ENCODE results near the gene S100A4. TPM values are rescaled to one million over a fixed set of nuclear protein-coding genes. Genes with fewer than 3 reads are reported as not detected.

S100A4 gene
- polyA plus RNA-seq, 1 donor from 2014 or later: not detected

DNA sequence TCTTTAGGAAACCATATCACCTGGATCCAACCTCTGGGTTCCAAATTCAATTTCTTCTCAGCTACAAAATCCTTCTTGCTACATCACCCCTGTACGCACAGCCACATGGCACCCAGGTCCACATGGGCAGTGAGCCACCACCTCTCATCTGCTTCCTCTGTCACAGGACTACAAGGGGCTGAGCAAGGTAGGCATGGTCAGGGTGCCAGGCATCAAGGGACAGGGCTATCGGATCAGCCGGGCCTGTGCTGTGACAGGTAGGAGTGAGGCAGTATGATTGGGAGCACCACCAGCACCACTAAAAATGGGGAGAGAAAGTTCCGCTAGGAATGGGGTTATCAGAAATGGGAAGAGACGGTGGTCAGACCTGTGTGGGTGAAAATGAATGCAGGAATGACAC is 39.2 kb downstream of the S100A4 start (continued):
- TF ChIP-seq EZH2 (IDR thresholded peaks at IDR 0.05; ENCODE audit: borderline replicate concordance, insufficient read depth, low read length, poor library complexity, severe bottlenecking) (no peak), TAF1 (IDR thresholded peaks at IDR 0.05; ENCODE audit: low read depth) (no peak), MXI1 (conservative IDR thresholded peaks at IDR 0.05; ENCODE audit: poor library complexity, severe bottlenecking) (no peak)

DNA sequence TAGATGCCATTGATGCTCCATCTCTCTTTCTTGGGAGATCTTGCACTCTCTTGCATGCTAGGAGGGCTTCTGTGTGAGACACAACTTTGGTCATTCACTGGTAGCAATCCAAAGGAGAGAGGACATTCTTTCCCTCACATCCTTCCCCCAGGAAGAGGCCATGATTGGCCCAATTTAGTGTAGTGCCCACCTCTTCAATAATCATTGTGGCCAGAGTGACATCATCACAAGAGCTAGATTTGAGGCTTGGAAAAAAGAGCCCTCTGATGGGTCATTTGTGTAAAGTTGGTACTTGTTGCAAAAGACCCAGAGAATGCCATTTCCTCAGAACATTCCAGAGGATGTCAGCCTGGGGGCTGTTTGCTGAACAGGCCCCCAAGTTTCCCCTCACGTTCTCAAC is 40.0 kb downstream of the S100A4 start:
- no peak overlapping the region for H3K27ac ChIP-seq (ENCODE audit: low read length)
- H3K9ac ChIP-seq (ENCODE audit: low read length): no peak overlapping the region
- no peaks in the 10 kb centered on the region for H4K20me1 ChIP-seq (ENCODE audit: insufficient read depth)

DNA sequence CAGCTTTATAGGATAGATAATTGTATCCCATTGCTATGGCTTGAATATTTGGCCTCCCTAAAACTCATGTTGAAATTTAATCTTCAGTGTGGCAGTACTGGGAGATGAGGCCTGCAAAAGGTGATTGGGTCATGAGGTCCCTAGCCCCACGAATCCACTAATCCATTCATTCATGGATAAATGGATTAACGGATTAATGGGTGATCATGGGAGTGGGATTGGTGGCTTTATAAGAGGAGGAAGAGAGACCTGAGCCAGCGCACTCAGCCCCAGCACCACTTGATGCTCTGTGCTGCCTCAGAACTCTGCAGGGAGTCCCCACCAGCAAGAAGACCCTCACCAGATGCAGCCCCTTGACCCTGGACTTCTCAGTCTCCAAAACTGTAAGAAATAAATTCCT is 41.8 kb downstream of the S100A4 start:
- Histone ChIP-seq H3K9ac (ENCODE audit: low read length) (no peak overlapping the region), H4K20me1 (ENCODE audit: insufficient read depth) (no peaks in the 10 kb centered on the region), H3K4me3 (ENCODE audit: low read length) (no peak overlapping the region), H3K36me3 (ENCODE audit: insufficient read depth, low read length) (no peaks in the 10 kb centered on the region), H3K27me3 (ENCODE audit: insufficient read depth, low read depth, low read length) (no peaks in the 10 kb centered on the region), H3K27ac (ENCODE audit: low read length) (no peak overlapping the region), H3K79me2 (replicated peaks; ENCODE audit: insufficient read depth, low read length) (no peaks in the 10 kb centered on the region), H3K9me3 (ENCODE audit: low read length) (no peaks in the 10 kb centered on the region), H3K9me2 (ENCODE audit: insufficient read depth, low read length) (no peaks in the 10 kb centered on the region), H3F3A (ENCODE audit: insufficient read depth, low read length, poor library complexity, severe bottlenecking) (no peaks in the 10 kb centered on the region), H2AFZ (ENCODE audit: low read depth, low read length) (no peak overlapping the region), H3K4me2 (ENCODE audit: low read length) (no peak overlapping the region)
- no peak for TF ChIP-seq RAD21 (conservative IDR thresholded peaks at IDR 0.05)
- TF ChIP-seq SMC3 (conservative IDR thresholded peaks at IDR 0.05; ENCODE audit: poor library complexity): no peak
- TF ChIP-seq, protein P1, sequence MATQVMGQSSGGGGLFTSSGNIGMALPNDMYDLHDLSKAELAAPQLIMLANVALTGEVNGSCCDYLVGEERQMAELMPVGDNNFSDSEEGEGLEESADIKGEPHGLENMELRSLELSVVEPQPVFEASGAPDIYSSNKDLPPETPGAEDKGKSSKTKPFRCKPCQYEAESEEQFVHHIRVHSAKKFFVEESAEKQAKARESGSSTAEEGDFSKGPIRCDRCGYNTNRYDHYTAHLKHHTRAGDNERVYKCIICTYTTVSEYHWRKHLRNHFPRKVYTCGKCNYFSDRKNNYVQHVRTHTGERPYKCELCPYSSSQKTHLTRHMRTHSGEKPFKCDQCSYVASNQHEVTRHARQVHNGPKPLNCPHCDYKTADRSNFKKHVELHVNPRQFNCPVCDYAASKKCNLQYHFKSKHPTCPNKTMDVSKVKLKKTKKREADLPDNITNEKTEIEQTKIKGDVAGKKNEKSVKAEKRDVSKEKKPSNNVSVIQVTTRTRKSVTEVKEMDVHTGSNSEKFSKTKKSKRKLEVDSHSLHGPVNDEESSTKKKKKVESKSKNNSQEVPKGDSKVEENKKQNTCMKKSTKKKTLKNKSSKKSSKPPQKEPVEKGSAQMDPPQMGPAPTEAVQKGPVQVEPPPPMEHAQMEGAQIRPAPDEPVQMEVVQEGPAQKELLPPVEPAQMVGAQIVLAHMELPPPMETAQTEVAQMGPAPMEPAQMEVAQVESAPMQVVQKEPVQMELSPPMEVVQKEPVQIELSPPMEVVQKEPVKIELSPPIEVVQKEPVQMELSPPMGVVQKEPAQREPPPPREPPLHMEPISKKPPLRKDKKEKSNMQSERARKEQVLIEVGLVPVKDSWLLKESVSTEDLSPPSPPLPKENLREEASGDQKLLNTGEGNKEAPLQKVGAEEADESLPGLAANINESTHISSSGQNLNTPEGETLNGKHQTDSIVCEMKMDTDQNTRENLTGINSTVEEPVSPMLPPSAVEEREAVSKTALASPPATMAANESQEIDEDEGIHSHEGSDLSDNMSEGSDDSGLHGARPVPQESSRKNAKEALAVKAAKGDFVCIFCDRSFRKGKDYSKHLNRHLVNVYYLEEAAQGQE (IDR thresholded peaks at IDR 0.05; ENCODE audit: borderline replicate concordance): no peak
- no peak for TF ChIP-seq EZH2 (IDR thresholded peaks at IDR 0.05; ENCODE audit: borderline replicate concordance, insufficient read depth, low read length, poor library complexity, severe bottlenecking)
- no peak for TF ChIP-seq EP300 (conservative IDR thresholded peaks at IDR 0.05; ENCODE audit: poor library complexity, severe bottlenecking)
- TF ChIP-seq TAF1 (IDR thresholded peaks at IDR 0.05; ENCODE audit: low read depth): no peak
- TF ChIP-seq, protein P2, sequence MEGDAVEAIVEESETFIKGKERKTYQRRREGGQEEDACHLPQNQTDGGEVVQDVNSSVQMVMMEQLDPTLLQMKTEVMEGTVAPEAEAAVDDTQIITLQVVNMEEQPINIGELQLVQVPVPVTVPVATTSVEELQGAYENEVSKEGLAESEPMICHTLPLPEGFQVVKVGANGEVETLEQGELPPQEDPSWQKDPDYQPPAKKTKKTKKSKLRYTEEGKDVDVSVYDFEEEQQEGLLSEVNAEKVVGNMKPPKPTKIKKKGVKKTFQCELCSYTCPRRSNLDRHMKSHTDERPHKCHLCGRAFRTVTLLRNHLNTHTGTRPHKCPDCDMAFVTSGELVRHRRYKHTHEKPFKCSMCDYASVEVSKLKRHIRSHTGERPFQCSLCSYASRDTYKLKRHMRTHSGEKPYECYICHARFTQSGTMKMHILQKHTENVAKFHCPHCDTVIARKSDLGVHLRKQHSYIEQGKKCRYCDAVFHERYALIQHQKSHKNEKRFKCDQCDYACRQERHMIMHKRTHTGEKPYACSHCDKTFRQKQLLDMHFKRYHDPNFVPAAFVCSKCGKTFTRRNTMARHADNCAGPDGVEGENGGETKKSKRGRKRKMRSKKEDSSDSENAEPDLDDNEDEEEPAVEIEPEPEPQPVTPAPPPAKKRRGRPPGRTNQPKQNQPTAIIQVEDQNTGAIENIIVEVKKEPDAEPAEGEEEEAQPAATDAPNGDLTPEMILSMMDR (IDR thresholded peaks at IDR 0.05; ENCODE audit: poor library complexity, severe bottlenecking): no peak

More for the DNA sequence above, 40.0 kb downstream of the S100A4 start:
- Histone ChIP-seq H3K27me3 (ENCODE audit: insufficient read depth, low read depth, low read length) (no peaks in the 10 kb centered on the region), H3K4me3 (ENCODE audit: low read length) (no peak overlapping the region), H2AFZ (ENCODE audit: low read depth, low read length) (no peak overlapping the region), H3K79me2 (replicated peaks; ENCODE audit: insufficient read depth, low read length) (no peaks in the 10 kb centered on the region), H3K36me3 (ENCODE audit: insufficient read depth, low read length) (no peaks in the 10 kb centered on the region), H3K9me3 (ENCODE audit: low read length) (no peaks in the 10 kb centered on the region), H3K4me2 (ENCODE audit: low read length) (no peak overlapping the region), H3K9me2 (ENCODE audit: insufficient read depth, low read length) (no peaks in the 10 kb centered on the region), H3F3A (ENCODE audit: insufficient read depth, low read length, poor library complexity, severe bottlenecking) (no peaks in the 10 kb centered on the region)
- TF ChIP-seq, protein P1 (IDR thresholded peaks at IDR 0.05; ENCODE audit: borderline replicate concordance): no peak
- TF ChIP-seq MXI1 (conservative IDR thresholded peaks at IDR 0.05; ENCODE audit: poor library complexity, severe bottlenecking) (no peak), TAF1 (IDR thresholded peaks at IDR 0.05; ENCODE audit: low read depth) (no peak), EP300 (conservative IDR thresholded peaks at IDR 0.05; ENCODE audit: poor library complexity, severe bottlenecking) (no peak), POLR2AphosphoS5 (IDR thresholded peaks at IDR 0.05) (no peak), RAD21 (conservative IDR thresholded peaks at IDR 0.05) (no peak), EZH2 (IDR thresholded peaks at IDR 0.05; ENCODE audit: borderline replicate concordance, insufficient read depth, low read length, poor library complexity, severe bottlenecking) (no peak), SMC3 (conservative IDR thresholded peaks at IDR 0.05; ENCODE audit: poor library complexity) (no peak)
- TF ChIP-seq, protein P2 (IDR thresholded peaks at IDR 0.05; ENCODE audit: poor library complexity, severe bottlenecking): no peak
